Inferior parietal cortex (tissue), 1 donor: ENCODE results near the gene SLC26A4.

Source experiments
- DNase-seq: peaks from one replicate; pipeline ENCODE4 v3.0.0-alpha.2; 2016; ENCODE audit errors: extremely low spot score

The SLC26A4 gene

GRCh38 chr7:107659666-107660065, 962 bp upstream of the SLC26A4 start:
- DNase-seq = no peak

GRCh38 chr7:107661081-107661864, 645 bp downstream of the SLC26A4 start:
- no peak for DNase-seq

GRCh38 chr7:107661865-107662379, 1.3 kb downstream of the SLC26A4 start:
- no peak for DNase-seq

- DNase-seq = no peak
Observed at GRCh38 chr7:107663196-107663595, 2.6 kb downstream of the SLC26A4 start.

GRCh38 chr7:107666790-107667189, 6.2 kb downstream of the SLC26A4 start:
- no peak for DNase-seq

GRCh38 chr7:107667341-107667740, 6.7 kb downstream of the SLC26A4 start:
- no peak for DNase-seq

- no peak for DNase-seq
Observed at GRCh38 chr7:107668296-107668695, 7.7 kb downstream of the SLC26A4 start.

- DNase-seq = no peak
Observed at GRCh38 chr7:107672183-107672582, 11.6 kb downstream of the SLC26A4 start.

- no peak for DNase-seq
Observed at GRCh38 chr7:107676249-107676648, 15.6 kb downstream of the SLC26A4 start.

- no peak for DNase-seq
Observed at GRCh38 chr7:107678110-107678753, 17.6 kb downstream of the SLC26A4 start.

GRCh38 chr7:107680478-107680877, 19.9 kb downstream of the SLC26A4 start:
- DNase-seq = no peak

- no peak for DNase-seq
Observed at GRCh38 chr7:107682886-107683285, 22.3 kb downstream of the SLC26A4 start.

- no peak for DNase-seq
Observed at GRCh38 chr7:107684287-107684686, 23.7 kb downstream of the SLC26A4 start.

- no peak for DNase-seq
Observed at GRCh38 chr7:107684947-107685463, 24.4 kb downstream of the SLC26A4 start.

GRCh38 chr7:107686816-107687387, 26.3 kb downstream of the SLC26A4 start:
- no peak for DNase-seq

GRCh38 chr7:107687656-107688055, 27.0 kb downstream of the SLC26A4 start:
- DNase-seq = no peak

- DNase-seq = no peak
Observed at GRCh38 chr7:107689553-107689952, 28.9 kb downstream of the SLC26A4 start.

- no peak for DNase-seq
Observed at GRCh38 chr7:107690084-107690483, 29.5 kb downstream of the SLC26A4 start.

- no peak for DNase-seq
Observed at GRCh38 chr7:107690611-107691010, 30.0 kb downstream of the SLC26A4 start.

GRCh38 chr7:107691716-107692115, 31.1 kb downstream of the SLC26A4 start:
- no peak for DNase-seq

GRCh38 chr7:107692501-107692900, 31.9 kb downstream of the SLC26A4 start:
- DNase-seq = no peak

- DNase-seq = no peak
Observed at GRCh38 chr7:107693396-107693795, 32.8 kb downstream of the SLC26A4 start.

- DNase-seq = peak; percentile 55
Observed at GRCh38 chr7:107694386-107694785, 33.8 kb downstream of the SLC26A4 start.
